Fibroblast of lung (primary cell): Measurements from ENCODE around the gene OSBPL7. TPM values are rescaled to one million over a fixed set of nuclear protein-coding genes. Genes with fewer than 3 reads are reported as not detected.
"Not testable (repeated sequence)": the region's sequence is repeated elsewhere in the genome, so short reads cannot be mapped to it uniquely, and the experiment has no call there.

Experiments
- DNase-seq, 2 donors: peaks; one replicate each; pipeline versions ENCODE4 v3.0.0 to v3.0.0-alpha.2; 2010; ENCODE audit warnings: low read depth in 2 of 2
- H2AFZ ChIP-seq: 2 replicates; pipeline ENCODE4 v1.5.1; 2012; ENCODE audit warnings: low read length, control low read depth, inconsistent platforms
- H3K27ac ChIP-seq: 2 replicates; pipeline ENCODE4 v1.5.1; 2011; ENCODE audit warnings: low read length, control low read depth; ENCODE audit not compliant: insufficient read depth
- H3K27me3 ChIP-seq: 2 replicates; pipeline ENCODE4 v1.5.1; 2011; ENCODE audit warnings: mild to moderate bottlenecking, low read length; ENCODE audit not compliant: control insufficient read depth, insufficient read depth
- H3K36me3 ChIP-seq: 2 replicates; pipeline ENCODE4 v1.5.1; 2011; ENCODE audit warnings: low read length; ENCODE audit not compliant: control insufficient read depth, insufficient read depth
- H3K4me1 ChIP-seq: 2 replicates; pipeline ENCODE4 v1.5.1; 2011; ENCODE audit warnings: low read length; ENCODE audit not compliant: control insufficient read depth, insufficient read depth; ENCODE audit errors: extremely low read depth
- H3K4me2 ChIP-seq: 2 replicates; pipeline ENCODE4 v1.5.1; 2011; ENCODE audit warnings: low read length, control low read depth; ENCODE audit not compliant: insufficient read depth; ENCODE audit errors: extremely low read depth
- H3K4me3 ChIP-seq, 4 experiments: fragments of 200-600 bp in 1 of 4; sonication (generic) in 1 of 4; replicated peaks in 1 of 4; 2 replicates each; pipeline ENCODE4 v1.5.1; 2011 to 2016; ENCODE audit warnings: low read length in 4 of 4, low read depth in 3 of 4, mild to moderate bottlenecking in 3 of 4, control low read depth in 2 of 4, inconsistent platforms in 1 of 4, mixed read lengths in 1 of 4; ENCODE audit not compliant: insufficient read depth in 1 of 4; ENCODE audit errors: control extremely low read depth in 1 of 4
- H3K79me2 ChIP-seq: 2 replicates; pipeline ENCODE4 v1.5.1; 2012; ENCODE audit warnings: mild to moderate bottlenecking, low read length, inconsistent platforms; ENCODE audit not compliant: control insufficient read depth, insufficient read depth
- H3K9ac ChIP-seq: 2 replicates; pipeline ENCODE4 v1.5.1; 2011; ENCODE audit warnings: mild to moderate bottlenecking, low read length, control low read depth; ENCODE audit not compliant: insufficient read depth
- H3K9me3 ChIP-seq: 2 replicates; pipeline ENCODE4 v1.5.1; 2012; ENCODE audit warnings: low read depth, low read length; ENCODE audit not compliant: control insufficient read depth, insufficient read depth
- H4K20me1 ChIP-seq: 2 replicates; pipeline ENCODE4 v1.5.1; 2011; ENCODE audit warnings: low read length; ENCODE audit not compliant: control insufficient read depth, insufficient read depth; ENCODE audit errors: extremely low read depth
- CTCF ChIP-seq, 2 donors: IDR thresholded peaks in 1 of 2; conservative IDR thresholded peaks in 1 of 2; 1 replicate in 1 of 2; 2 replicates in 1 of 2; pipeline ENCODE4 v1.5.1; 2011 to 2012; ENCODE audit warnings: low read length in 2 of 2, control low read depth in 1 of 2, inconsistent platforms in 1 of 2, low read depth in 1 of 2, mild to moderate bottlenecking in 1 of 2
- EZH2 ChIP-seq: IDR thresholded peaks from 2 replicates; pipeline ENCODE4 v1.5.1; 2012; ENCODE audit warnings: low read length, control low read depth, mild to moderate bottlenecking; ENCODE audit errors: missing control alignments
- polyA plus RNA-seq, 2 donors: library from polyadenylated mRNA; depleted of rRNA in 1 of 2; stranded (reverse) in 1 of 2; unstranded in 1 of 2; fragments of >200 nt; gene quantifications; 2 replicates each; pipeline ENCODE4 v1.2.1, GENCODE V29; 2011 to 2012; ENCODE audit warnings: missing spikeins in 1 of 2
- total RNA-seq: library from RNA; depleted of rRNA; stranded (reverse); fragments of >200 nt; gene quantifications from 2 replicates; pipeline ENCODE4 v1.2.1, GENCODE V29; 2014

The OSBPL7 gene
- total and polyA plus RNA-seq, 2 donors (not counting 1 experiment from before 2014, with no cell fraction given): 2.1 to 7.1 TPM

GRCh38 chr17:47774331-47774730 lies 47.3 kb downstream of the OSBPL7 start:
- H2AFZ ChIP-seq: no peak overlapping the region
- no peak overlapping the region for H3K4me3 ChIP-seq
- no peak overlapping the region for H3K27ac ChIP-seq

GRCh38 chr17:47773649-47774048 lies 47.9 kb downstream of the OSBPL7 start:
- not testable (repeated sequence) for H3K27ac ChIP-seq, H3K9me3 ChIP-seq, H3K36me3 ChIP-seq, H3K4me2 ChIP-seq, H3K9ac ChIP-seq, H3K4me1 ChIP-seq, DNase-seq, H3K79me2 ChIP-seq, H4K20me1 ChIP-seq, H2AFZ ChIP-seq, H3K4me3 ChIP-seq
- H3K27me3 ChIP-seq: peaks cover 22% of the 10 kb centered on the region

More at GRCh38 chr17:47774331-47774730, 47.3 kb downstream of the OSBPL7 start:
- Histone ChIP-seq H3K9me3 (no peaks in the 10 kb centered on the region), H3K79me2 (no peaks in the 10 kb centered on the region), H4K20me1 (no peaks in the 10 kb centered on the region), H3K36me3 (no peaks in the 10 kb centered on the region), H3K27me3 (peaks cover 22% of the 10 kb centered on the region), H3K4me1 (no peaks in the 10 kb centered on the region), H3K4me2 (no peak overlapping the region), H3K9ac (no peak overlapping the region)
- TF ChIP-seq EZH2 (no peak), CTCF (conservative IDR thresholded peaks at IDR 0.05 in 1 of 2, IDR thresholded peaks at IDR 0.05 in 1 of 2; ENCODE audit: low read depth in 1 of 2, low read length in 2 of 2) (no peak)
- DNase-seq: no peak

GRCh38 chr17:47763913-47764582 lies 57.5 kb downstream of the OSBPL7 start:
- no peaks in the 10 kb centered on the region for H3K27me3 ChIP-seq
- no peak for DNase-seq

More at GRCh38 chr17:47763913-47764582, 57.5 kb downstream of the OSBPL7 start:
- no peaks in the 10 kb centered on the region for H3K9me3 ChIP-seq
- H3K79me2 ChIP-seq: no peaks in the 10 kb centered on the region
- H3K4me2 ChIP-seq: no peak overlapping the region
- H3K27ac ChIP-seq: no peak overlapping the region
- TF ChIP-seq EZH2 (no peak), CTCF (conservative IDR thresholded peaks at IDR 0.05 in 1 of 2, IDR thresholded peaks at IDR 0.05 in 1 of 2; ENCODE audit: low read depth in 1 of 2, low read length in 2 of 2) (no peak)
- no peaks in the 10 kb centered on the region for H3K36me3 ChIP-seq
- H3K9ac ChIP-seq: no peak overlapping the region
- no peaks in the 10 kb centered on the region for H3K4me1 ChIP-seq
- no peak overlapping the region for H2AFZ ChIP-seq
- no peak overlapping the region for H3K4me3 ChIP-seq
- no peaks in the 10 kb centered on the region for H4K20me1 ChIP-seq
